GM18507 (cell line): ENCODE results near the gene PCARE.

ENCODE experiments used
- DNase-seq: peaks from one replicate; pipeline ENCODE4 v3.0.0; 2011; ENCODE audit warnings: low read depth; ENCODE audit not compliant: insufficient read length; ENCODE audit errors: extremely low spot score
- FAIRE-seq: peaks from 2 replicates; lab custom pipeline; 2011; peaks lifted over from hg19 to GRCh38; lab: Jason Lieb, UNC

PCARE gene

DNA sequence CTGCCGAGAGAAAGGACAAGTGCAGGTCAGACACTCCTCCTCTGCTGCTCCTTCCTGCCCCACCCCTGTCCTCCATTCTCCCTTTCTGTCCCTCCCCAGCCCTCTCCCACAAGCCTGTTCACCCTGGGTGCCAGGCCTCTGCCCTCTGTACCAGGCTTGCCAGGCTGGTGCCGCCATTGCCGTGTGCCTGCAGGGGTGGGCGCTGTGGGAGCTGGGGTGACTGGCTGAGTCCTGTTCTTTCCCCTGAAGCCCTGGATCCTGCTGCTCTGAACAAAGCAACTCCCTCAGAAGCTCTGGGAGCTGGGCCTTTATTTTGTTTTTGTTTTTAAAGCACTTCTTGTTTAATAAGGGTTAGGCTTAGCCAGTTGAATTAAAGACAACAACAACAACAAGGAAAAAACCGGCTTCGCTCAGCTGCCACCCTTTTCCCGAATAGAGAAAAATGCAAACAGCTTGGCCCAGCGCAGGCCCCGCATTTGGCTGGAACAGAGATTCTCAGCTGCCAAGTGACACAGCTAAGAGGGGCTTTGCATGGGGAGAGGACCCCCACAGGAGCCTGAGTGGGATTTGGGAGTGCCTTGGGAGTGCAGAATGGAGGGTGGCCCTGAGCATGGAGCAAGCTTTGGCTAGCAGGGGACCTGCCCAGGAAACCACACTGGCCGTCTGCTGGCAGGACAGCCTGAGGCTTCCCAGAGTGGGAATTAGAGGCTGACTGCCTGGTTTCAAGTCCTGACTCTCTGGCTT lies 9.1 kb downstream of the PCARE start:
- FAIRE-seq (no peak), DNase-seq (no peak)

DNA sequence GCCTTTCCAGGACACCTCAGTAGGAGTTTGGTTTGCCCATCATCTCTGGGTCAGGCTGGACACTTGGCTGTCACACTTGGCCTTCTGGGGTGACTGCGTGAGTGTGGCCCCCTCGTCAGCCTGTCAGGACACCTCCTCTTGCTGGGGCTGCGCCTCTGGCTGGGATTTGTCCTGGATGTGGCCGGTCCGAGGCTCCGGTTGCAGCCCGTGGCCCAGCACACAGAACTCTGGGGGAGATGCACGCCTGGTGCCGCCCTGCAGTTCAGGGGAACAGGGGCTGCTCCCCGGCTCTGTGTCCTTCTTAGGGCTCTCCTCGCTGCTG lies 9.6 kb downstream of the PCARE start:
- DNase-seq (no peak), FAIRE-seq (no peak)

DNA sequence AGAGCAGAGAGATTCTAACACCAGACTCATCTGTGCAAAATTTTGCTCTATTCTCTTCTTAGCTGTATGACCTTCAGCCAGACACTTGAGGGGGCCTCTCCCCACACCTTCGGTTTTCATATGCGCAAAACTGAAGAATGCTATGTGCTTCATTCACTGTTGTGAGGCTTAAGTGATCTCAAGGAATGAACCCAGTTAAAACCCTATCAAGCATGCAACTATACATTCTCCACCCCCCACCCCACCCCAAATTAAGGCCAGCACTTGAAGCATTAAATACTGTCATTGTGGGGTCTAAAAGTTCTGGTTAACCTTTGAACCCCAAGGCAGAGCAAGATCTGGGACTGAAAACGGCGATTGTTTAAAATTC lies 10.0 kb downstream of the PCARE start:
- DNase-seq, result no peak
- FAIRE-seq, result no peak

DNA sequence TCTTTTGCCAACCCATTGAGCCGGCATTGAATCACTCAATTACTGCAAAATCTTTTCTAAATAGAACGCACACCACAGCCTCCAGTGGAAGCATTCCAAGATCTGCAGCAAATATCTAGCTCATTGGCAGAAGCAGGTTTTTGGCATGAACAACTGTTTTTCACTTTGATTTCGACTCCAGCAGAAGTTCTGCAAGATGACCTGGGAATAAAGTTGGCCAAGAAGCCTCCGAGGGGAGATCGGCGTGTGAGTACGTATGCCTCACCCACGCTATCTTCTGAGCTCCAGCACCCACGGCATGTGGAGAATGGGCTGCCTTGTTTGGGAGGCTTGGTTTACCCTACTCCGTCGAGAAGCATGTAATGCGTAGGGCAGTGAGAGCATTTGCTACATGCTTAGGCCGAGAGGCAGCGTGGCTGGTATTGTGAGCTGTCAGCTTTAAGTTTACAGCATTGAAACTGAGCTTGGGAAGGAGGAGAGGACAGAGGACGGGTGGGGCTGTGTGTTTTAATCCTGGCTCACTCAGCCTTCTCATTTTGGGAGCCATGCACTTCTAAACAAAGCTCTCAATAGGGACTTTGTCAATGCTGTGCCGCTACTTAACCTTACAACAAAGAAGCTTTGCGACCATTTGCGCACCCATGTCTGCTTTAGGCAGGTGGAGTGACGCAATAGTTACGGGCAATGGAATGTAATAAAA lies 10.5 kb downstream of the PCARE start:
- FAIRE-seq (no peak), DNase-seq (no peak)

DNA sequence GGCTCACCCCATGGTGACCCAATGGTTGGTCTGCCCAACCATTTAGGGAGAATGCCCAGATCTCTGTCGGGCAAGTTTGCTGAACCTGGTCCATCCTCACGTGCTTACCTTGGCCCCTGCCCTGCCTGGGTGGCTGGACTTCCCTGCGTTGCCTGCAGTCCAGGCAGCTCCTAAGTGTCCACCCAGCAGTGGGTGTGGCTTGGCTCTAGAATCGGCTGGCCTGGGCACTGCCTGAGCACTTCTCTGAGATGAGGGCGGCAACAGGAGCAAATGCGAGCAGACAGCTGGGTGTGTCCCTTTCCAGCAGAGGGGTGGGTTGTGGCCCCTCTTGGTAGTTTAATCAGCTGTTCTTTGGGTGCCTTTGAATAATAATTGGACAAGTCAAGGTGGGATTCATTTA lies 11.3 kb downstream of the PCARE start:
- no peak for FAIRE-seq
- DNase-seq, result no peak

DNA sequence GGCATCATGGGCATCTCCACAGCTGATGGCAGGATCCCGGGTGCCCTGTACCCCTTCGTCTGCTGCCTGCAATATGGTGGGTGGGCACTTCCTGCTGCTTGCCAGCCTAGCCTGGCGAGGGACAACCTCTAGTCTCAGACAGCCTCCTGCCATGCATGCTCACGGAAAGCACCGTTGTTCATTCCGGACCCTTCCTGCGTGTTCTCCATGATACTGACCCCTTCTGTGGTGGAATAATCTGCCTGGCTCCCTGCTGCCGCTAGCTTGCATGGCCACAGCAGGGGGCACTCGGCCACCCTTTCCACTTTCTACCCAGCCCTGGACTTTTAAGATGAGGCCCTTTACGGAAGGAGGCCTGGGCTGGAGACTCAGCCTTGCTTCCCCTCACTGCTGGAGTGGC lies 12.0 kb downstream of the PCARE start:
- DNase-seq, result no peak
- FAIRE-seq, result no peak

DNA sequence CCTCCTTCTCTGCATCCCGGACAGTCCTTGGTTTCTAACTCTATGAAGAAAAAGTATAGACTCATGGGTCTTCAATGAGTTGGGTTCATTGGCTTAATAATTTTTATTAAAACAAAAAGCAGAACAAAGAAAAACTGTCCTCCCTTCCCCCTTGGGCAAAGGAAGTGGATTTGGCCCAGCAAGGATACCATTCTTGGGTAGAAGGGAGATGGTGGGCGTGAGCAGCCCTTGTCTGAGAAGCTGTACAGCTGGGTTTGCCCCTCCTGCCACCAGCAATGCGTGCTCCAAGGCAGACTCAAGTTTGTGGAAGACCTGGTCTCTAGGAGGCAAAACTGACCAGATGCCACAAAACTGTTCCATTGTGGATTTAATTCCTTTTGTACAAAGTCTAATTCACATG lies 12.7 kb downstream of the PCARE start:
- FAIRE-seq, result no peak
- no peak for DNase-seq

DNA sequence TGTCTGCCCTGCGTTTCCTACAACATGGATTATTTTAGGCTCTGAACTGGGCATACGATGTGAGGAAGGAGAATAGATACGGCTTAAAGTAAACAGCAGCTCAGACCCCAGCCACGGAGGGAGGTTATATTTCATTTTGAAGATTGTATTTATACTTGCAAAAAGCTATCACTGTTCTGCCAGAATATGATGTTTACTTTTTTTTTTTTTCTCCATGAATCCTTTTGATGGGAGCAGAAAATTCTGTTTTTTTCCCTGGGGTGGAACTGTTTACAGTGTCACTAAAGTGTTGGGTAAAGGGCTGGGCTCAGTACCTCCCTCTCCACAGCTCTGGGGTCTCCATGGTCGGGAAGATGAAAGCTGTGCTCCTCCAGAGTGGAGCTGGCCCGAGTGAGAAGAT lies 13.1 kb downstream of the PCARE start:
- DNase-seq, result no peak
- no peak for FAIRE-seq

DNA sequence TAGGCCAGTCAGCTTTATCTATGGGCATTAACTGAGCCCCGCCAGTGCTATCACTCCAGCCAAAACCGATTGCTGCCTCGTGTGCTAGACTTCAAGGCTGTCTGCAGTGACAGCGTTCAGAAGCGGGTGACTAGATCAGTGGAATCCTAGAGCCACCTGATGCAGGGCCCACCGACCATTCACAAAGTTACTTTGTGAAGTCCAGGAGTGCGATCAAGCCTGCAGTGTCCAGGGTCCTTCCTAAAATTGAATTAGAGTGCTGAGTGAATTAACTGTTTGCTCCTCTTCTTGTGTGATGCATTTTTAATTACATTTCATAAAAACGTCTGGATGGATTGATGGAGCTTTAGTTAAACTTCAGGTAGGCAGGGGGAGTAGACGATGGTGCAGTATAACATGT lies 13.9 kb downstream of the PCARE start:
- FAIRE-seq (no peak), DNase-seq (no peak)

DNA sequence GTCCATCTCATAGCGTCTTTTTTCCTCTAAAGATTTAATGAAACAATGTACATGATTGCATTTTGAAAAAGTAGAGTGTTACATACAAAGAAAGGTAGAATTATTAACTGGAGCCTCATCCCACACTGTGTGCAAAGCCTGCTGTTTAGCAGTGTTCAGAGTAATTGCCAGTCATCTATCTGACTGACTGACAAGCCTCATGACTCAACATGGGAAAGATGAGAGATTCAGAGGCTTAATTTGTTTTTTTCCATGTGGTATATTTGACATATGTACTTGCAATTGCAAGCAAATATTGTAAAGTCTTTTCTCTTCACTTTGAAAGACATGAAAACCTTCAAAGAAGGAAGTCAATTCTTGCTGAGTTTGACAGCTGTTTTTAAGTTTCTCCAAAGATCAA lies 14.7 kb downstream of the PCARE start:
- no peak for DNase-seq
- no peak for FAIRE-seq

DNA sequence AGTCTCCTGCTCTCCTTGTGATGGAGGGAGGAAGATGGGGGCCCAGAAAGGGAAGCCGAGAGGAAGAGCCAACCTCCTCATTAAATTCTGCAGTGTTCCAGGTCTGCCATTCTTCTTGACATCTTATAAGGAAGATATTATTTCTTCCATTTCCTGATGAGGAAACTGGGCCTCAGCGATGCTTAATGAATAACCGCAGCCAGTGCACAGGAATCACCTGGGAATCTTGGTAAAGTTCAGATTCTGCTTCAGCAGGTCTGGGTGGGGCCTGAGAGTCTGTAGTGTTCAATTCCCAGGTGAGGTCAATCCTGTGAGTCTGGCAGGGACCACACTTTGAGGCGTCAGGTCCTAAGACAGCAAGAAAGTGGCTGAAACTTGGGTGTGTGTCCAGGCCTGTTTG lies 17.3 kb downstream of the PCARE start:
- no peak for DNase-seq
- no peak for FAIRE-seq

DNA sequence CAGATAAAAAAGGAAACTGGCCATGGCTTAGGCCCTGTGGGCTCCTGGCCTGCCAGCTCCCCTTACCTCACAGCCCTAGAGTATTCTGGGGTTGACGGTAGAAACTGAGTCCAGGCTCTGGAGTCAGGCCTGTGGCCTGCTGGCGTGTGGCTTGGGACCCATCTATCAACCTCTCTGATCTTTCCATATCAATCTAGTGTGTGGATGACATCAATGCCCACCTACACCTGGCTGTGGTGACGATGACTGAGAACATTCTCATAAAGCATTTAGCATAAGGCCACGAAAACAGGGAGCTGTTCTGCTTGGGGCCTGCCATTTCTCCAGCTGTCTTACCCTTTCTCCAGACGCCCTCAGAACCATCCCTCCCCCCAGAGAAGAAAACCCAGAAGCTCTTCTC lies 17.9 kb downstream of the PCARE start:
- DNase-seq, result no peak
- no peak for FAIRE-seq

DNA sequence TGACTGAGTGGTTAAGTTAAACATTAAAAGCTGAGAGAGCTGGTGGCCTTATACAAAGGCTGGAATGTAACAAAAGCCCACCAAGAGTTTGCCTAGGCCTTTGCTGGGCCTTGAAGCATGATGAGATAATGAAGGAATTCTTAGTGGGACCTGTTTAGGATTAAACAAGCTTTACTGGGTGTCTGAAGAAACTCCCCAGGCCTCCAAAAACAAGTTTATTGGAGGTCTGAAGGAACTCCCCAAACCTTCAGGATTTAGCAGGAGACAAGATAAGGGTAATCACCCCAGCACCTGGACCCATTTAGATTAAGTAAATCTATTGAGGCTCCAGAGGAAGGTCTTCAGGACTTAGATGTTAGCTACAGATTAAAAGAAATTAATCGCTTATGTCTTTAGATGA lies 18.7 kb downstream of the PCARE start:
- FAIRE-seq (no peak), DNase-seq (no peak)

DNA sequence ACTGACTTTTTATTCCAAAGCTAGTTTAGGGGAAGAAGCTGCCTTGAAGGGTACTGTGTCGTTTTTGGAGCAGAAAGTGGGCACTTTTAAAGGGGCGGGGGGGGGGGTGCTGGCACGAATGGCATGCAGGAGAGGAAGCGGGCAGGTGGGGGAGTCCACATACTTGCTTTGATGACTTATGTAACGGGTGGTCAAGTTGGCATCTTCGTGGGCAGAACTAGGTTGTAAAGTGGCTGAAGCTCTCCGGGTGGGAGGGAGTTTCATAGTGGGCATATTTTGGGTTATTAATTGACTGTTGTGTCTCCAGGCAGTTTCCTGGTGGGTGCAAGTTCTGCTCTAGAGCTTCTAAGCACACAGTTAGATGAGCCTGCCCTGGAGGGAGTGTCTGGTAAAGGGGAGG lies 19.9 kb downstream of the PCARE start:
- DNase-seq (no peak), FAIRE-seq (no peak)

DNA sequence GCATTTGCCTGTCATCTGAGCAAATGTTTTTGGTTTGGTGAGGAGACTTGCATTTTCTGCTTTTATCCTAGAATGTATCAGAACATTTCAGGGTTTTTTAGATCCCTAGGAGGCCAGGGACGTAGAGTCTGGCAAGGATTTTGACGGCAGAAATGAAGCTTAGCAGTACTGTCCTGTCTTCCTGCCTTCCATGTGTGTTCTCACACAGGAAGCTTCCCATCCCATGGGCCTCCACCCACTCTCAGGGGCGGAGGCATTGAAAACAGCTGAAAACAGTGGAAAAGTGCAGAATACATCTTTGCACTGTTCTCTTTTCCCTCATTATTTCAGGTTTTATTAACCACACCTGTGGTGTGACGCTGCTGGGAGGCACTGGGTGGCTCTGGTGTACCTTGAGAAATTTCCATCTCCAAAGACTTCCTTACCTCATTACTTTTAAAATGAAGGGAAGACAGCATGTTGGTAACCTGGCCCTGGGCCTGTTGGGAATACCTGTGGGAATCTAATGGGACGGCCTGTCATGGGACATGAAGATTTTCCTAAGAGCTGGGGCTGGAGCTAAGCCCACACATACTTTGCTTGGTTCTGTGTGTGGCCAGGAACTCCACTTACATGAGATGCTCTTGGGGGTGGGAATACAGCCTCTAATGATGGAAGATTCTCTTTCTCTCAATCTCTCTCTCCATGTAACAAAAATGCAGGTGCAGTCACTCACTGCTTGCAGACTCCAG lies 20.5 kb downstream of the PCARE start:
- no peak for FAIRE-seq
- DNase-seq, result no peak

DNA sequence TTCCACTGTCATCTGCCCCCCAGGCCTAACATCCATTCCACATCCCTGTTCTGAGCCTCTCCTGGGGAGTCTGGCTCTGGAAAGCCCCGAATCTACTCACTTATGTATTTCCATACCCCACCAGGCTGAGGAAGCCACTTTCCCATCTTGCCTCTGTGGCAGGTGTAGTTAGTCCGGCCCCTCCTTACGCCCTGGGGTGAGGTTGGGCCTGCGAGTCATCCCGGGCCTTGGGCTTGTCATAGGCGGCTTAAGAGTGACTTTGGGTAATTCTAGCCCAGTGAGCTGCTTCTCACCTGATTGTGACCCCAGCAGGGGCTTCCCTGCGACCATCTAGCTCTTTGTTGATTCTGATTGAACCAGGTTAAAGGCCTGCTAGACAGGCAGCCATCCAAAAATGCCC lies 21.1 kb downstream of the PCARE start:
- FAIRE-seq, result no peak
- no peak for DNase-seq

DNA sequence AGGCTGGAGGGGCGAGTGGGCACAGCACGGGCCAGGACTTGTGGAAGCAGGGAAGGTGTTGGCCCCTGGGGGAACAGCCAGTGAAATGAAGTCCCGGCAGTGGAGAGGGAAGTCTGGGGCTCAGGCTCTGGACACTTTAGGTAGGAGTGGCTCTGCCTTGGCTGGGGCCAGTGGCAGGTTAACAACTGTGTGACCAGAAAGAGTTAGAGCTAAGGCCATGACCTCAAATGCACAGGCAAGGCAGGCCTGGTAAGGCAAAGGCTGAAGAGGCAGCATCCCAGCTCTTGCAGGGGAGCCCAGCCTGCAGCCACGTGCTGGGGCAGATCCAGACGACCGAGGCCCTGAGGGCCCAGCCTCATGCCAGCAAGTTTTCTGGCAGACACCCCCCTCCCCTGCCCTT lies 21.5 kb downstream of the PCARE start:
- FAIRE-seq, result no peak

DNA sequence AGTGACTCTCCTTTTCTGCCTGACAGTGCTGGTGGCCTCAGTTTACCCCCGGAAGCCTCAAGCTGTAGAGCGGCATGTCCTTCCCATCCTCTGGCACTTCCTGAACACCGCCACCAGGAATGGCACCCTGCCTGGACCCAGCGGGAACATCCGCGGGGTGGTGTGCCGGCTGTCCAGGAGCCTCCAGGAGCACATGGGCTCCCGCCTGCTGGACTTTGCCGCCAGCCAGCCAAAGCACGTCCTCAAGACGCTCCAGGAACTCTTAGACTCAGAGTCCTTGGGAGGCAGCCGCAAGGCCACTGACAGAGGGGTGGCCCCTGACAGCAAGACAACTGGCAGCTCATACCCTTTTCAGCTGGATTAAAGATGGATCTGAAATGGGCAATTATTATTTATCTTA lies 22.6 kb downstream of the PCARE start:
- DNase-seq, result no peak
- FAIRE-seq, result no peak

More for the DNA sequence above, 21.5 kb downstream of the PCARE start:
- DNase-seq, result no peak

DNA sequence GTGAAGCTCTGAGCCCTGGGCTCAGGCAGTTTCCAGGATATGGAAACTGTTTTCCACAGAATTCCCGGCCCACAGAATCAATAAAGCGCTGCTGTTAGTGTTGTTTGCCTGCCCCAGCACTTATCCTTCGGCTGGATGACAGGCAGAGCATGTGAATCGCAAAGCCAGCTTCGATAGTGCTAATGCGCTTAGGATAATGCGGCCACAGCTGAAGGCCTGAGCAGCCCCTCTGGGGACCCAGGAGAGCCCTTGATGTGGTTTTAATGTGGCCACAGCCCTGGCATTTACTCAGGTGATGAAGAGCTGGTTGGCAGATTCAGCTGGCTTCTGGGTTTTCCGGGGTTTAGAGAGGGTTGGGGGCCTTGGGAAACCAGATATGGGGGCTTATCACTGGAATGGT lies 23.7 kb downstream of the PCARE start:
- FAIRE-seq, result no peak

DNA sequence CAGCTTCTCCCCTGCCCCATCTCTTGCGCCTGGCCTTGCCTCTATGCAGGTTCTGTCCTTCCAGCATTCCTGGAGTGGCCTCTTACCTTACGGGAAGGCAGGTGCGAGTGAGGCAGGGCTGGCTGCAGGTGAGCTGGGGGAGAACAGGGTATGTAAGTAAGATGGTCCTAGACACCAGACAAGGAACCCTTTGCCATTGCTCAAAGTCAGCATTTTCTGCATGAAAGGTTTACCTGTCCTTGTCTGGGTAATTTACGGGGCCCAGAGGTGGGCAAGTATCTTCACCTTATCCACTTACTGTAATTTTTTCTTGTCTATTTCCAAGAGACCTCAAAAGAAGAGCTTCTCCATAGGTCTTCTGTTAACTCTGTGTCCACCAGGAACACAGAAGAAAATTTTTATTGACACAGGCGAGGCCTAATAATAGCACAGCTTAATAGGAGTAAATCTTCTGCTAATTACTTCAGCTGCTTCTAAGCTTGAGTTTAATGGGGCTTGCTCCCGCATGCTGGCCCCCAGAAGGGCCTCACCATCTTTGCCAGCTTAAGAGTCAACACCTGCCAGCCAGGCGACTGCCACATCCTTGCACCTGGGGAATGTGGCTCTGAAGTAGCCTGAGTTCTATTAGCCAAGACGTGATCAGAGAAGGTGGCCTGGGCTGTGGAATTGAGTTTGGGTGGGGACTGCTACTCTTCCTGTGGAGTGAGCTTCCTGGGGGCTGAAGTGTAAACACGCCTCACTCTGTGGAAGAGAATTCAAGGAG lies 27.1 kb downstream of the PCARE start:
- DNase-seq (no peak), FAIRE-seq (no peak)

More for the DNA sequence above, 23.7 kb downstream of the PCARE start:
- DNase-seq, result no peak
